ENCODE results near the gene EPHA4. TPM values are rescaled to one million over a fixed set of nuclear protein-coding genes. Genes with fewer than 3 reads are reported as not detected.

EPHA4 gene
- polyA plus RNA-seq, 1 of the 3 experiments (the other 2 are of a cell fraction) = 0.90 TPM

DNA sequence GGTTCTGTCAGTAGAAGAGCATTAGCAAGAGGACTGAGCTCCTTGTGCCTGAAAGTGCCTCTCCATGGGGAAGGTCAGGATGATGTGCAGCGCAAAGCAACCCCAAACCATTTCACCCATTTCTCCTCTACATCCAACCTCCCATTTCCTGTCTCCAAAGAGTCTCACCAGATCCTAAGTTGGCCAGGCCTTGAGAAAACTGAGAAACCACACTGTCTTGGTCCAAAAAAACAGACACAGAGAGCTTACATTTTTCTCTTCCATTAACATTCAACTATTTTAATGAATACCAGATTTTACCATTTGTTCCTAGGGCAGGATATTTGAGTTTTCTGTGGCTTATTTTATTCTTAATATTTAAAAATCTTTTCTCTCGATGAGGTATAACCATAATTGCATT lies 195.0 kb downstream of the EPHA4 start:
- Histone ChIP-seq H4K20me1 (ENCODE audit: insufficient read depth) (no peaks in the 10 kb centered on the region), H2AFZ (ENCODE audit: low read depth) (no peak overlapping the region), H3K79me2 (ENCODE audit: insufficient read depth) (no peaks in the 10 kb centered on the region), H3K36me3 (replicated peaks in 1 of 2; ENCODE audit: control insufficient read depth in 1 of 2, insufficient read depth in 2 of 2, low read length in 1 of 2) (no peaks in the 10 kb centered on the region), H3K4me2 (no peak overlapping the region), H3K9me2 (no peaks in the 10 kb centered on the region), H3K27me3 (ENCODE audit: insufficient read depth) (no peaks in the 10 kb centered on the region), H3K27ac (ENCODE audit: low read depth in 2 of 2, low read length in 1 of 2) (no peak overlapping the region), H3F3A (replicated peaks; ENCODE audit: insufficient read depth) (no peaks in the 10 kb centered on the region), H3K4me3 (ENCODE audit: low read depth in 2 of 2, low read length in 1 of 2) (no peak overlapping the region), H3K9ac (no peak overlapping the region), H3K4me1 (ENCODE audit: control insufficient read depth in 1 of 2, insufficient read depth in 2 of 2, low read depth in 1 of 2, low read length in 1 of 2) (no peaks in the 10 kb centered on the region), H3K9me3 (no peaks in the 10 kb centered on the region)
- no peak for DNase-seq
- POLR2A ChIA-PET = no interaction called here
- whole genome bisulfite sequencing (ENCODE audit: low lambda C conversion rate) = under 1% methylated on average over 2 of the region's 2 CpGs
- CTCF ChIA-PET = no interaction called here
- TF ChIP-seq, protein P1, sequence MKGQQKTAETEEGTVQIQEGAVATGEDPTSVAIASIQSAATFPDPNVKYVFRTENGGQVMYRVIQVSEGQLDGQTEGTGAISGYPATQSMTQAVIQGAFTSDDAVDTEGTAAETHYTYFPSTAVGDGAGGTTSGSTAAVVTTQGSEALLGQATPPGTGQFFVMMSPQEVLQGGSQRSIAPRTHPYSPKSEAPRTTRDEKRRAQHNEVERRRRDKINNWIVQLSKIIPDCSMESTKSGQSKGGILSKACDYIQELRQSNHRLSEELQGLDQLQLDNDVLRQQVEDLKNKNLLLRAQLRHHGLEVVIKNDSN (IDR thresholded peaks at IDR 0.05; ENCODE audit: borderline replicate concordance, low read depth) = no peak
- TF ChIP-seq GATA2 (CRISPR knock-in tag; IDR thresholded peaks at IDR 0.05) (no peak), NFIC (IDR thresholded peaks at IDR 0.05; ENCODE audit: borderline replicate concordance) (no peak), SMC3 (IDR thresholded peaks at IDR 0.05; ENCODE audit: low read depth, low read length) (no peak), MEF2A (IDR thresholded peaks at IDR 0.05; ENCODE audit: borderline replicate concordance, low read depth) (no peak), MXI1 (IDR thresholded peaks at IDR 0.05; ENCODE audit: low read depth, low read length) (no peak)
- TF ChIP-seq, protein P2, sequence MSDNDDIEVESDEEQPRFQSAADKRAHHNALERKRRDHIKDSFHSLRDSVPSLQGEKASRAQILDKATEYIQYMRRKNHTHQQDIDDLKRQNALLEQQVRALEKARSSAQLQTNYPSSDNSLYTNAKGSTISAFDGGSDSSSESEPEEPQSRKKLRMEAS (IDR thresholded peaks at IDR 0.05; ENCODE audit: low read depth) = no peak
- TF ChIP-seq, protein P3, sequence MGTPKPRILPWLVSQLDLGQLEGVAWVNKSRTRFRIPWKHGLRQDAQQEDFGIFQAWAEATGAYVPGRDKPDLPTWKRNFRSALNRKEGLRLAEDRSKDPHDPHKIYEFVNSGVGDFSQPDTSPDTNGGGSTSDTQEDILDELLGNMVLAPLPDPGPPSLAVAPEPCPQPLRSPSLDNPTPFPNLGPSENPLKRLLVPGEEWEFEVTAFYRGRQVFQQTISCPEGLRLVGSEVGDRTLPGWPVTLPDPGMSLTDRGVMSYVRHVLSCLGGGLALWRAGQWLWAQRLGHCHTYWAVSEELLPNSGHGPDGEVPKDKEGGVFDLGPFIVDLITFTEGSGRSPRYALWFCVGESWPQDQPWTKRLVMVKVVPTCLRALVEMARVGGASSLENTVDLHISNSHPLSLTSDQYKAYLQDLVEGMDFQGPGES (IDR thresholded peaks at IDR 0.05; ENCODE audit: low read depth, low read length) = no peak

DNA sequence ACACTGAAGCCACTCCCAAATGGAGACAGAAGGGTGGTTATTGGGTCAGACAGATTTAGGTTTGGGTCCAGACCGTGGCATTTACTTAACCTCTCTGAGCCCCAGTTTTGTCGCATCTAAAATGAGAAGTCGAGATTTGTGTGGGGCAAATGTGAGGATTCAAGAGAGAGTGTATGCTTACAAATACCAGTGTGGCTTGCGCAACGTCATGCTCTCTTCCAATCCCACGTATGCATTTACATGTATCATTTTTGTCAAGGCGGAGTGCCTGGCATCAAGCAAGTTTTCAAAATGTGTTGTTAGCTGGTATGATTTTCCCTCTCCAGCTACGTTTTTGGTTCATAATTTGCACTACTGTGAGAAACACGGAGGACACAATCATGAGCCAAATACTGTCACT lies 197.9 kb downstream of the EPHA4 start:
- TF ChIP-seq, protein P3 (IDR thresholded peaks at IDR 0.05; ENCODE audit: low read depth, low read length) = no peak
- no peaks in the 10 kb centered on the region for H3K9me3 ChIP-seq
- no peaks in the 10 kb centered on the region for H3F3A ChIP-seq (replicated peaks; ENCODE audit: insufficient read depth)
- no peak overlapping the region for H3K4me2 ChIP-seq
- POLR2A ChIA-PET = no interaction called here
- no peak overlapping the region for H2AFZ ChIP-seq (ENCODE audit: low read depth)
- H3K9ac ChIP-seq = no peak overlapping the region
- no peak overlapping the region for H3K27ac ChIP-seq (ENCODE audit: low read depth in 2 of 2, low read length in 1 of 2)
- 3% methylated on average over 9 of the region's 9 CpGs for WGBS (ENCODE audit: low lambda C conversion rate)
- H3K4me1 ChIP-seq (ENCODE audit: control insufficient read depth in 1 of 2, insufficient read depth in 2 of 2, low read depth in 1 of 2, low read length in 1 of 2) = no peaks in the 10 kb centered on the region
- no peak for DNase-seq
- no peaks in the 10 kb centered on the region for H3K27me3 ChIP-seq (ENCODE audit: insufficient read depth)
- H4K20me1 ChIP-seq (ENCODE audit: insufficient read depth) = no peaks in the 10 kb centered on the region
- H3K79me2 ChIP-seq (ENCODE audit: insufficient read depth) = no peaks in the 10 kb centered on the region
- no peak overlapping the region for H3K4me3 ChIP-seq (ENCODE audit: low read depth in 2 of 2, low read length in 1 of 2)
- no peaks in the 10 kb centered on the region for H3K36me3 ChIP-seq (replicated peaks in 1 of 2; ENCODE audit: control insufficient read depth in 1 of 2, insufficient read depth in 2 of 2, low read length in 1 of 2)
- CTCF ChIA-PET = no interaction called here
- H3K9me2 ChIP-seq = no peaks in the 10 kb centered on the region

DNA sequence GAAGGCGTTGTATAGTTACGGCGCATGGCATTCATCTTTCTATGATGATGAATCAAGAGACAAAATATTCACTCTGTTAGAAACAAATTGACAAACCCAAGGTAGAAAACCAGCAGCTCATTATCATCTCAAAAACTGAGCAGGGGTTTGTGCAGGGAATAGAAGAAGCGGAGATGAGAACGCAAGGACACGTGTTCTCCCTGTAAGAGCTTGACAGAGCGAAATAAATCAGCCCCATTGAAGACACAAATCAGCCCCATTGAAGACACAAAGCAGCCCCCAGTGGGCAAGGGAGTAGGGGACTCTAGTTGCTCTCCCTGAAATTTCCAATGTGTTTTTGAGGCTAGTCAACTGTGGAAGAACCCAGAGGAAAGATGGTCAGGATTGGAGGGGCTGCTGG lies 199.2 kb downstream of the EPHA4 start:
- Histone ChIP-seq H3K79me2 (ENCODE audit: insufficient read depth) (no peaks in the 10 kb centered on the region), H2AFZ (ENCODE audit: low read depth) (no peak overlapping the region), H3K4me2 (no peak overlapping the region), H3K36me3 (replicated peaks in 1 of 2; ENCODE audit: control insufficient read depth in 1 of 2, insufficient read depth in 2 of 2, low read length in 1 of 2) (no peaks in the 10 kb centered on the region), H3K4me3 (ENCODE audit: low read depth in 2 of 2, low read length in 1 of 2) (no peak overlapping the region), H3K4me1 (ENCODE audit: control insufficient read depth in 1 of 2, insufficient read depth in 2 of 2, low read depth in 1 of 2, low read length in 1 of 2) (no peaks in the 10 kb centered on the region), H3K9me2 (no peaks in the 10 kb centered on the region), H3K27ac (ENCODE audit: low read depth in 2 of 2, low read length in 1 of 2) (no peak overlapping the region), H3K27me3 (ENCODE audit: insufficient read depth) (no peaks in the 10 kb centered on the region), H3F3A (replicated peaks; ENCODE audit: insufficient read depth) (no peaks in the 10 kb centered on the region), H4K20me1 (ENCODE audit: insufficient read depth) (no peaks in the 10 kb centered on the region), H3K9ac (no peak overlapping the region), H3K9me3 (no peaks in the 10 kb centered on the region)
- CTCF ChIA-PET = interaction anchor here (0.6 kb wide), 1 partner anchor 61 kb away, joined by 3 read pairs; no protein-coding TSS in a partner anchor
- POLR2A ChIA-PET = no interaction called here
- WGBS (ENCODE audit: low lambda C conversion rate) = 45% methylated on average over 7 of the region's 7 CpGs
- no peak for DNase-seq
- TF ChIP-seq CHD2 (IDR thresholded peaks at IDR 0.05; ENCODE audit: low read length, partially characterized antibody) = no peak
- TF ChIP-seq FOXM1 (IDR thresholded peaks at IDR 0.05; ENCODE audit: low read depth) = no peak
- no peak for TF ChIP-seq RXRA (IDR thresholded peaks at IDR 0.05; ENCODE audit: borderline replicate concordance, low read depth)
- TF ChIP-seq FOXJ3 (CRISPR knock-in tag; IDR thresholded peaks at IDR 0.05) = no peak
- TF ChIP-seq MXI1 (IDR thresholded peaks at IDR 0.05; ENCODE audit: low read depth, low read length) = no peak
- TF ChIP-seq, protein P3 (IDR thresholded peaks at IDR 0.05; ENCODE audit: low read depth, low read length) = no peak
- TF ChIP-seq SMC3 (IDR thresholded peaks at IDR 0.05; ENCODE audit: low read depth, low read length) = no peak
- TF ChIP-seq SIN3A (IDR thresholded peaks at IDR 0.05; ENCODE audit: borderline replicate concordance, low read depth, low read length) = no peak
- TF ChIP-seq EZH2phosphoT487 (IDR thresholded peaks at IDR 0.05; ENCODE audit: borderline replicate concordance, low read depth) = no peak
- no peak for TF ChIP-seq TCF12 (IDR thresholded peaks at IDR 0.05)
- TF ChIP-seq JUND (IDR thresholded peaks at IDR 0.05) = no peak
- TF ChIP-seq ELF1 (IDR thresholded peaks at IDR 0.05) = no peak
- TF ChIP-seq NRF1 (IDR thresholded peaks at IDR 0.05; ENCODE audit: low read depth, low read length) = no peak
- no peak for TF ChIP-seq NFIC (IDR thresholded peaks at IDR 0.05; ENCODE audit: borderline replicate concordance)
- TF ChIP-seq GABPA (IDR thresholded peaks at IDR 0.05; ENCODE audit: low read depth) = no peak
